Epithelial cell of proximal tubule (primary cell): ENCODE results near the gene BTBD9. TPM values are rescaled to one million over a fixed set of nuclear protein-coding genes. Genes with fewer than 3 reads are reported as not detected.

Source experiments
- DNase-seq: peaks from one replicate; pipeline ENCODE4 v3.0.0-alpha.2; 2011; ENCODE audit warnings: low read depth
- H3K4me3 ChIP-seq: 2 replicates; pipeline ENCODE4 v1.5.1; 2011; ENCODE audit warnings: low read depth, mild to moderate bottlenecking, low read length
- total RNA-seq: library from RNA; depleted of rRNA; stranded (reverse); fragments of >200 nt; gene quantifications from 2 replicates; pipeline ENCODE4 v1.2.3, GENCODE V29; 2015
- TF ChIP-seq, protein P1 (sequence below): conservative IDR thresholded peaks from 2 replicates; pipeline ENCODE4 v1.5.1; 2012; ENCODE audit warnings: low read depth, mild to moderate bottlenecking, low read length

BTBD9 gene
- total RNA-seq, 1 donor from 2014 or later, result 2.9 TPM

DNA sequence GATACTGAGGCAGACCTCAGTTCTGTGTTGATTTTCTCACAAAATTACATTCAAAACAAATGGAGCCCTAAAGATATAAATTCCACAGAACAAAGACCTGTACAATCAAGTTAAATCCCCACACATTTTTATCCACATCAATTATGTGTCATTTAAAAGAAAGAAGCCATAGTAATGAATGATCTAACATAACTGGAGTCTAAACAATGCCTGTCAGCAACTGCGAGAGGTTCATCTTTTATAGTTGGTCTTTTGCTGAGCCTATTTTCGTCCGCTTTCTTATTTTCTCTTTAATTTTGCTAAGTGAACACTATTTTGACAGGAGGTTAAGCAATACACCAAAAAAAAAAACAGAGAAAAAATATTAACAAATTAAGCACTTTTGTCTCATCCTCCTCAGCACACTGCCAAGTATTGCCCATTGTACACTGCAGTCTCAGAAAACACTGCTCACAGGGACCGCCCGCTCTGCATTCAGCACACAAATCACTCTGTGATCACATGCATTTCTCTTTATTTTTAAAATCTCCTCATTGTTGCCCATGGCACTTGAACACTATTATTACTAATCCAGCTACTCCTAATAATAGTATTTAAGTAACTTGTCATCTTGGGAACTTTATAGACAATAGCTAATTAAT lies 140.8 kb downstream of the BTBD9 start:
- TF ChIP-seq, protein P1, sequence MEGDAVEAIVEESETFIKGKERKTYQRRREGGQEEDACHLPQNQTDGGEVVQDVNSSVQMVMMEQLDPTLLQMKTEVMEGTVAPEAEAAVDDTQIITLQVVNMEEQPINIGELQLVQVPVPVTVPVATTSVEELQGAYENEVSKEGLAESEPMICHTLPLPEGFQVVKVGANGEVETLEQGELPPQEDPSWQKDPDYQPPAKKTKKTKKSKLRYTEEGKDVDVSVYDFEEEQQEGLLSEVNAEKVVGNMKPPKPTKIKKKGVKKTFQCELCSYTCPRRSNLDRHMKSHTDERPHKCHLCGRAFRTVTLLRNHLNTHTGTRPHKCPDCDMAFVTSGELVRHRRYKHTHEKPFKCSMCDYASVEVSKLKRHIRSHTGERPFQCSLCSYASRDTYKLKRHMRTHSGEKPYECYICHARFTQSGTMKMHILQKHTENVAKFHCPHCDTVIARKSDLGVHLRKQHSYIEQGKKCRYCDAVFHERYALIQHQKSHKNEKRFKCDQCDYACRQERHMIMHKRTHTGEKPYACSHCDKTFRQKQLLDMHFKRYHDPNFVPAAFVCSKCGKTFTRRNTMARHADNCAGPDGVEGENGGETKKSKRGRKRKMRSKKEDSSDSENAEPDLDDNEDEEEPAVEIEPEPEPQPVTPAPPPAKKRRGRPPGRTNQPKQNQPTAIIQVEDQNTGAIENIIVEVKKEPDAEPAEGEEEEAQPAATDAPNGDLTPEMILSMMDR, result no peak

DNA sequence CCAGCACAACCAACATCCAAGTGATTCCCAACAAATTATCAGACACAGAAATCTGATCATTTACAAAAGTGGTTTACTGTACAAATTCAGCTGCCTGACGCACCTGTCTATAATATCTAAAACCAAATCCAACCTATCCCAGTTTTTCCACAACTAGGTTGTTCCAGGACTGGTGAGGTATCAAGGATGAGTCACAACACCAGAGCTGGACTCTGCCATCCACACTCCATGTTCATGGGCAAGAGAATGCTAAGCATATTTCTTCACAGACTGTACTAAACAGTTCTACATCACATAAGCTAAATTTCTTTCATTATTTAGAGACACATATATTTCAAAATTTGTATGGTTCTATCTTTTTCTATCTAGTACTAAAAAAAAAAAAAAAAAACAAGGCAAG lies 141.6 kb downstream of the BTBD9 start:
- TF ChIP-seq, protein P1, result no peak
- no peak for DNase-seq
- no peak overlapping the region for H3K4me3 ChIP-seq

More for the DNA sequence above, 140.8 kb downstream of the BTBD9 start:
- DNase-seq, result no peak
- H3K4me3 ChIP-seq, result no peak overlapping the region

DNA sequence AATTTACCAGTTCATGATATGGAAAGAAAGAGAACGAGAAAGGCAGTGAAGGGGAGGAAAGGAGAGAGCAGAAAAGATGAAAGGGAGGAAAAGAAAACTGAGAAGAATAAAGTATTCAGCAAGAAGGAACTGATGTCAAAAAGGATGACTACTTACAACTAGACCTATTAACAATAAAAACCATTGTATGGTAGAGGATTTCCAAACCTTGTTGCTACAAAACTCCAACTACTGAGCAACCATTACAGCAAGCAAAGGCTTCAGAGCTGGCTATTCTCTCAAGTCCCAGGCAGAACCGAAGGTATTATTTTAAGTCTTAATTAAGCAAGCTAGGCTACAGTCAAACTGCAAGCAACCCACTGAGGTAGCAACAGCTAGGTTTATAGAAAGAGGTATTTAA lies 142.2 kb downstream of the BTBD9 start:
- H3K4me3 ChIP-seq, result no peak overlapping the region
- TF ChIP-seq, protein P1, result no peak
- DNase-seq, result no peak

DNA sequence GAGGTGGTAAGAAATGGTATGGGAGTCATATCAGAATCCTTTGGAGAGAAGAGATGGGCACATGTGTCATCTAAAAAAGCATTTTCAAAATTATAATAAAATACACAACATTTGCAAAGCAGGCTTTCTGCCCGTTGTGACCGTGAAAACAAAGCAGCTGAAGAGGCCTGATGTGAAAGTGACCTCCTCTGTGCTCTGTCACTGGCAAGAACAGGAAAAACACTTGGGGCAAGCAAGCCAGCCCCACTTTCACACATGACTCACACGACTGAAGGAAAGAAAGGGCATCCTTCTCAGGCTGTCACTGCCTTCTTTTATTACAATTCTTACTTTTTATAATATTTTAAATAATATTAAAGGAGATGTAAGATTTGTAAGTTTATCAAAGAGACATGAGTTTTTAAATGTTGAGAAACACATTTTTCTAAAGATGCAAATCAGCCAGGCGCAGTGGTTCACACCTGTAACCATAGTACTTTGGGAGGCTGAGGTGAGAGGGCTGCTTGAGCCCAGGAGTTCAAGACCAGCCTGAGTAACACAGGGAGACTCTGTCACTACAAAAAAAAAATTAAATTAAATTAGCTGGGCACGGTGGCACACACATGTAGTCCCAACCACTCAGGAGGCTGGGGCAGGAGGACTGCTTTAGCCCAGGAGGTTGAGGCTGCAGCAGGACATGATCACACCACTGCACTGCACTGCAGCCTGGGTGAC lies 143.7 kb downstream of the BTBD9 start:
- no peak overlapping the region for H3K4me3 ChIP-seq
- TF ChIP-seq, protein P1, result no peak
- DNase-seq, result no peak

DNA sequence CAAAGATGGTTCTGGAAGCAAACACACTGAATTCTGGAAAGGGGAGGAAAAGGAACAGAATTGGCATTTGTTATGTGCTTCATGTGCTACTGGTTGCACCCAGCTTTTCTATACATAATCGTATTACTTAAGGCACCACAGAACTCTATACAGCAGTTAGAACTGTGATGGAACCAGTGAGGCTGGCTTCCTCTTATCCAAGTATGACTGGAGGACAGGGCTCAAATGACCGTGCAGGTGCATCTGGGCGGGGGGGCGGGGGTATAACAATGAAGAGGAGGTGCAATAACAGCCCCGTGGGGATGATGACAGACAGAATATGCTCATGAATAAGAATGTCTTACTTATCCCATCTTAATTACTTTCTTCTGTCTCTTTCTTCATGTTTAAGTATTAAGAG lies 144.2 kb downstream of the BTBD9 start:
- TF ChIP-seq, protein P1, result no peak
- DNase-seq, result no peak
- H3K4me3 ChIP-seq, result no peak overlapping the region

DNA sequence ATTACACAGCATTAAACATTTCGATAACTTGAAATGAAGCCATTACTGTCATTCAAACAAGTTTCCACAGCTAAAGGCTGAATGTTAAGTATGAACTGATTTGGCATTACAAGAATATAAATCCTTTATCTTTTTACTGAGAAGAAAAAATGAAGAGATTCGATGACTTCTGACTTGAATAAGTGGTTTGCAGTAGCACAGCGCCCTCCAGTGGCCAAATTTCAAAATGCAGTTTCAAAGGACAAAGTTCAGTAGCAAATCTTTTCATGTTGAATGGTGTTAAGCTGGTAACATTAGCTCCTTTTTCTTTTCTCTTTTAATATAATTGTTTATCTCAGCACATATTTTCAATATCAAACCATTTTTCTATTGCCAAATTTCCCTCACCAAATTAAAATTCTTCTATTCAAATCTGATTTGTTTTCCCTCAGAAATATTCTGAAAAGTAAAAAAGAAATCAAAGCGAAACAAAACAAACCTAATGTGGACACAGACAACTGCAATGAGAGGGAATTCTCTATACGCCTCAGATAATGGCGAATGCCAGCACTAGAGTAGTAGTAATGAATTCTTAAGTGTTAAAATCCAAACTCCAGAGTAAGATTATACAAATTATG lies 145.7 kb downstream of the BTBD9 start:
- peak; percentile 22 for DNase-seq
- no peak overlapping the region for H3K4me3 ChIP-seq
- TF ChIP-seq, protein P1, result peak; percentile 84

DNA sequence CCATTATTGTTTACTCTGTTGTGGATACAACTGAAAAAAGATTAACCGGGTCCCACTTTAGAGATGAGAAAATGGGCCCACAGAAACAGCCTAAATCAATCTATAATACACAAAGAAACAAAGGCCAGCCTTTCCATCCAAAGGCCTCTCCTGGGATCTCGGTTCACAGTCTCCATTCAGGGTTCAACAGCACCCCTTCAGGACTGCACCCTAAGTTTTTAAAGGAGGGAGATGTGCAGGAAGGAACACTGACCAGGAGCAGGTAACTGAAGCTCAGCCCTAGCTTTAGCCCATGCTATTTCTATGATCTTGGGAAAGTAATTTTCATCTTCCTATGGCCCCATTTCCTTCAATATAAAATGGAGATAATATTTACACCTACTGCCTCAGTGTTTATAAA lies 147.7 kb downstream of the BTBD9 start:
- TF ChIP-seq, protein P1, result no peak
- DNase-seq, result no peak
- H3K4me3 ChIP-seq, result no peak overlapping the region
